Stimulated activated CD4-positive, alpha-beta T cell treated with anti-CD3 and anti-CD28 coated beads, Interleukin-2, amount 100 ng/mL, for 48 hours (primary cell): ENCODE results near the gene NUBPL.
"Not testable (repeated sequence)": the region's sequence is repeated elsewhere in the genome, so short reads cannot be mapped to it uniquely, and the experiment has no call there.

Experiments
- DNase-seq, 2 donors: peaks; one replicate each; pipeline ENCODE4 v3.0.0-alpha.2; 2020

NUBPL gene

GRCh38 chr14:31751047-31751446 lies 189.8 kb downstream of the NUBPL start:
- not testable (repeated sequence) for DNase-seq

DNA sequence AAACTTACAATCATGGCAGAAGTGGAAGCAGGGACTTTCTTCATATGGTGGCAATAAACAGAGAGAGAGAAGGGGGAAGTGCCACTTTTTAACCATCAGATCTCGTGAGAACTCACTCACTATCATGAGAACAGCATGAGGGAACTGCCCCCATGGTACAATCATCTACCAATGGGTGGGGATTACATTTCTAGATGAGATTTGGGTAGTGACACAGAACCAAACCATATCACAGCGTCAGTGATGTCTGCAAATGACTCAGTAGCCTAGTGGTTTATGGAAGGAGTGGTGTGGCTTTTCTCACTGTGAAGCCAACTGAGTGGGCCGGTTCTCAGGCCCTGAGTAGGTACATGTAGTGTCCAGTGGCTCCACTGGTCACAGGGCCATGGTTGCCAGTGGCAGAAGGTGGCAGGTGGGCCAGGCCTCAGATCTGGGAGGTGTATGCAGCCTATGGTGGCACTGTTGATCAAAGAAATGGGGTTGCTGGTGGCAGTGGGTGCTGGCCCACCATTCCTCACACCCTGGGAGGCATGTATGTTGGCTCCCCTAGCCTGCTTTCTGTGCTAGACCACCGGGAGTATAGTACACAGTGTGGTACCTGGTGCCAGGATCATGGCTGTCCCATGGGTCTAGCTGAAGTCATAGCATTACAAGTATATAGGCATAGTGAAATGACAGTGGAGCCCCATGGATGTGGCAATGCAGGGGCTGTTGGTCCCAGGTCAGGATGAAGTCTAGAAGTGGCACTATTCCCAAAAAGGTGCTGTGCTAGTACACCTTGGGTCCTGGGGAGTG lies 191.9 kb downstream of the NUBPL start:
- DNase-seq = no peak

DNA sequence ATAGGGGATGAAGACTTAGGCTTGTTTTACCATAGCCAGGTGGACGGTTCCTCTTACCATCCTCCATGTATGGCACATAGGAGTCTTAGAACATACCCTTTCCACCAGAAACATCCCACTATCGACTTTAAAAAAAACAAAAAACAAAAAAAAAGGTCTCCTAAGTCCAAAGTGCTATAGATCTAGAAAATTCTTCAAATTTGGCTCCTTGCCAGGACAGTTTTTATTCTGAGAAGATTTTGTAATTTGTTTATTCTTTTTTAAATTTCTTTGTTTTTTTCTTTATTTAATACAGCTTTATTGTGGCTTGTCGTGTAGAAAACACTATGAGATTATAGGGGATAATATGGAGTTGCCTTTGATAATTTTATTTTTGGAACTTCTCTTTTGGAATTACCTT lies 197.7 kb downstream of the NUBPL start:
- no peak for DNase-seq

DNA sequence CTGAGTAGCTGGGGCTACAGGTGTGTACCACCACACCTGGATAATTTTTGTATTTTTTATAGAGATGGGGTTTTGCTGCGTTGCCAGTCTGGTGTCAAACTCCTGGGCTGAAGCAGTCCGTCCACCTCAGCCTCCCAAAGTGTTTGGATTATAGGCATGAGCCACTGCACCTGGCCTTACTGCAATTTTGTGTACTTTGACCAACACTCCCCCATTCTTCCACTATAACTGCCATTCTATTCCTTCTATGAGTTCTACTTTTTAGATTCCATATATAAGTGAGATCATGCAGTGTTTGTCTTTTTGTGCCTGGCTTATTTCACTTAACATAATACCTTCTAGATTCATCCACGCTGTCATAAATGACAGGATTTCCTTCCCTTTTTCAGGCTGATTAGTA lies 199.1 kb downstream of the NUBPL start:
- no peak for DNase-seq

GRCh38 chr14:31761325-31761724 lies 200.1 kb downstream of the NUBPL start:
- DNase-seq = no peak

GRCh38 chr14:31763041-31763440 lies 201.8 kb downstream of the NUBPL start:
- DNase-seq = no peak

DNA sequence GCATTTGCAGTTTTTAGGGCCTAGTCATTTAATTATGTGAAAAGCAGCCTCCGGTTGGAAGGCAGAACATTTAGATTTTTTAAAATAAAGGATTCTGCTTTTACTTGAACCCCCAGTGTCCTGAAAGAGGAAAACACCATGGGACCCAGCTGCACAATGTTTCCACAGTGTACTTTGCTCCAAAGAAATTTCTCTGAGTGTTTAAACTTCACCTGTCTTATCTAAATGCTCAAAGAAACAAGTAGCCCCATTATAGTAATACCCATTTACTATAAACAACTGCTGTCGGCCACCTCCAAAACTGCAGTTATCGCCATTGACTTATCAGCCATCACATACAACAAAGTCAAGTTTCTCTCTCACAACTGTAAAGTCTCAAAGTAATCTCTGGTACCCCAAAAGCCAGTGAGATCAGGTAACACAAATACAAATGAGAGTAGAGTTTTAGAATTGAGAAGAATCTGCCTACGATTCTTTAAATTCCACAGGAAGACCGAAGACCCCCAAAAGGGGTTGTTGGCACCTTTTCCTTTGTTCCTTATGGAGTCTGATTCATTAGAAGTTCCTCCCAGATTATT lies 205.2 kb downstream of the NUBPL start:
- no peak for DNase-seq

GRCh38 chr14:31768355-31768754 lies 207.2 kb downstream of the NUBPL start:
- no peak for DNase-seq

DNA sequence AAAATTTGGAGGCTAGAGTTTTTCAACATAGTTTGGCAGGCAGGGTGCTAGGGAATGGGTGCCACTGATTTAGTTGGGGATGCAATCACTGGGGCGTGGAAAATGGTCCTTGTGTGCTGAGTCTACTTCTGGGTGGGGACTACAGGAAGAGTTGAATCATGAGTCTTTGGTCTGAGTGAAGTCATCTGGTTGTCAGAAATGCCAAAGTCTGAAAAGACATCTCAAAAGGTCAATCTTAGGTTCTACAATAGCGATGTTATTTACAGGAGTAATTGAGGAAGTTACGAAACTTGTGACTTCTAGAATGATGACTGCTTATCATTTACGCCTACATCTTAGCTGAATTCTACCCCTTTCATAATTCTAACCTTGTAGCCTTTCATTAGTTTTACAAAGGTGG lies 209.1 kb downstream of the NUBPL start:
- DNase-seq = no peak

- DNase-seq = no peak
Observed at GRCh38 chr14:31774567-31774966, 213.4 kb downstream of the NUBPL start.

DNA sequence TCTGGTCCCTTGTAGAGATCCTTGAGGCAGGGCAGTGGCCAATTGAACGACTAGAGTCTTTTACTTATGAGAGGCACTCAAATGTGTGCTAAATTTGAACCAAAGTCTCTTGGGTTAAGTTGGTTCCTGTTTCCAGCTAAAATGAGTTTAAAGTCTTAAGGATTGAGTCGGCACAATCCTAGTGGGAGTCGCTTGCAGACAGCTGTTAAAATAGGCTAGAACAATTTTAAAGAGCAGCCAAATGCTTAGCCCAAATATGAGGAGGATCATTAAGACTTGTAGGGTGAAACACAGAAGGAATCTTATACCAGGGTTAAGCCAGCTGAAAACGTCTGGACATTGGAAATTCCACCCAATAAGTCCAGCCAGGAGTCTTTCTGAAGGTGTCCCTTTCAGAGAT lies 216.1 kb downstream of the NUBPL start:
- DNase-seq = no peak

DNA sequence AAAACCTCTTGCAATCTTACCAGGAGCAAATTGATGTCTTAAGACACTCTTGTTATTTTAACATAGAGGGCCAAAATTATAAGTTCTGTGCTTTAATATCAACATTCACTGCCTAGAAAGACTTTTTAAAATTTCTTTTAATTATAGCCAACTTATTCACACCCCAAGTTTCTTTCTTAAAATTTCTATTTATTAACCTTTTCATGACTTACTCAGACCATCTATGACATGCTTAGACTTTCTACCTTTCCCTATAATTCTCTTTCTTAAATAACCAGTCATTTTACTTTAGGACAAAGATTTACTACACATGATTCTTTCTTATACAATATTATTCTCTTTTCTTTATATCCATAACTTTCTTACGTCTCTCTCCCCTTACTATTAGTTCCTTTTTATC lies 220.4 kb downstream of the NUBPL start:
- no peak for DNase-seq

DNA sequence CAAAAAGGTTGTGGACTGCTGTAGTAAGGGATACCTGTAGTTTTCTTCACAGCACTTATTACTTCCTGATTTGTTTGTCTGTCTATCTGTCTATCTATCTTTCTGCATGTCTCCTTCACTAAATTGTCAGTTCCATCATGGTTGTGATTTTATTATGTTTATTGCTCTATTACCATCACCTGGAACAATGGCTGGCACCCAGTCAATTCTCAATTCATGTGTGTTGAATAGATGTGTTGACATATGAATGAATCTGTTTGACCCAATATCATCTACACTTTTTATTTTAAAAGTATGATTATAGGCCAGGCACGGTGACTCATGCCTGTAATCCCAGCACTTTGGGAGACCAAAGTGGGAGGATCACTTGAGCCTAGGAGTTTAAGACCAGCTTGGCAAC lies 224.4 kb downstream of the NUBPL start:
- no peak for DNase-seq

GRCh38 chr14:31787377-31787776 lies 226.2 kb downstream of the NUBPL start:
- DNase-seq = no peak

GRCh38 chr14:31788340-31788739 lies 227.1 kb downstream of the NUBPL start:
- DNase-seq = no peak

DNA sequence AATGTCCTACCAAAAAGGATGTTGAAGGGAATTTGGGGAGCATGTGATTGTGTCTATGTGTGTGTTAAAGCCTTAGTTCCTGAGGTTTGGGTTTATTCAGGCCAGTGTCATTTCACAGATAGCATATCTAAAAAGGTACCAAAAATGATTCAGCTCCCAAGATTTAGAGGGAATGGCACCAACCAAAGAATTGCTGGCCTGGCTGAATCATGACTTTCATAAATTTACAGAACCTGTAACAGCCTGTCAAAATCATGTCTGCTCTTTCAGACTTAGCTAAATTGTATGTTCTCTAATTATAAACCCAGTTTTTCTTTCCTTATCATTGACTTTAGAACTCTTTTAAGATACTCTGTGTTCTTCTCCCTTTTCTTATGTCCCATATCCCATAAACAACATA lies 231.5 kb downstream of the NUBPL start:
- DNase-seq = no peak

DNA sequence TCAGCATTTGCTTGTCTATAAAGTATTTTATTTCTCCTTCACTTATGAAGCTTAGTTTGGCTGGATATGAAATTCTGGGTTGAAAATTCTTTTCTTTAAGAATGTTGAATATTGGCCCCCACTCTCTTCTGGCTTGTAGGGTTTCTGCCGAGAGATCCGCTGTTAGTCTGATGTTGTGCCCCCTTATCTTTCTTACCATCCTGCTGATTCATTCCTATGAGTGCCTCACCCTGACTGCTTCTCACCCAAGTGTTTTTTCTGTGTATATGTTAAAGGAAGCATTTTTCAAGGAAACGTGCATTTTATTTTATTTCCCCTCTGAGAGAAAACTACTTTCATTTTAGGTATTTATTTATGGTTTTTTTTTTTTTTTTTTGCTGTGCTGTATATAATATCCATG lies 236.7 kb downstream of the NUBPL start:
- DNase-seq = not testable (repeated sequence)

DNA sequence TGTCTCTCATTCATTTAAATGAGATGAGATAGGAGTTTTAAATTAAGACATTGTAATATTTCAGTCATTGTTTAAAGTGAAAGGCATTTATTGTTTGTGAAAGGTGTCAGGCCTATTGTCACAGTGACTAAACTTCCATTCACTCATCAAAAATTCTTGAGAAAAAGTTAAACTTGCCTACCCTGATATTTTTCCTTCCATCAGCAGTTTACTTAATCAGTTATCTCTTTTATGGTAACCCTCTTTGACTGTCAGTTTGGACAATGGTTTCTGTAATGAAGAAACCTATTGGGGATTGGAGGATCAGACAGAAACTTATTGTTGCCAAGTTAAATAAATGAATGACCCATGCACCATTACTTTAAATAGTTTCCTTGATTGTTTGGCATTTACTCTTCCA lies 241.6 kb downstream of the NUBPL start:
- no peak for DNase-seq

- no peak for DNase-seq
Observed at GRCh38 chr14:31806249-31806648, 245.0 kb downstream of the NUBPL start.

- not testable (repeated sequence) for DNase-seq
Observed at GRCh38 chr14:31811693-31812628, 250.8 kb downstream of the NUBPL start.

- DNase-seq = not testable (repeated sequence)
Observed at GRCh38 chr14:31813724-31814490, 252.7 kb downstream of the NUBPL start.

- DNase-seq = no peak
Observed at GRCh38 chr14:31819281-31819680, 258.1 kb downstream of the NUBPL start.

- DNase-seq = no peak
Observed at GRCh38 chr14:31825459-31825858, 264.3 kb downstream of the NUBPL start.
